HG02973 (cell line): ENCODE data around the gene GALNT17.
"Not testable (repeated sequence)": the region's sequence is repeated elsewhere in the genome, so short reads cannot be mapped to it uniquely, and the experiment has no call there.

ENCODE experiments used
- ATAC-seq: cut with Tn5 transposase; IDR thresholded peaks from one replicate; pipeline ENCODE4 v1.9.1; 2021; ENCODE audit warnings: moderate library complexity; ENCODE audit not compliant: unreplicated experiment

GALNT17 gene

DNA sequence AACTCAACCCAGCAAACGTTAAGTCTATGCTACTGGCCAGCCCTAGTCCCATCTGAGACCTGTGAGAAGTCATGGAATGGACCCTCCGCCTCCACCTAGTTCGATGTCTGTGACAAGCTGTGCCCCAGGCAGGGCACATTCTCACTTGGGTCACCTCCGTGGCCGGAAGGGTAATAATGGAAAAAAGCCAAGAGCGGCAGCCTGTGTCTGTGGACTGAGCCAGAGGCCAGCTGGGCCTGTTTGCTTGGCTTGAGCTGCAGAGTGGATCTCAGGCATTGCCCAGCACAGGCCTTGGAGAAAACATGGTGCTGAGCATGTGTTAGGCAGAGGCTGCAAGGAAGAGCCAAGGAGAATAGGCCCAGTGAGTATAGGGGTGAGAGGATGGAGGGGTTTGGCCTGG is 97.8 kb downstream of the GALNT17 start:
- no peak for ATAC-seq

DNA sequence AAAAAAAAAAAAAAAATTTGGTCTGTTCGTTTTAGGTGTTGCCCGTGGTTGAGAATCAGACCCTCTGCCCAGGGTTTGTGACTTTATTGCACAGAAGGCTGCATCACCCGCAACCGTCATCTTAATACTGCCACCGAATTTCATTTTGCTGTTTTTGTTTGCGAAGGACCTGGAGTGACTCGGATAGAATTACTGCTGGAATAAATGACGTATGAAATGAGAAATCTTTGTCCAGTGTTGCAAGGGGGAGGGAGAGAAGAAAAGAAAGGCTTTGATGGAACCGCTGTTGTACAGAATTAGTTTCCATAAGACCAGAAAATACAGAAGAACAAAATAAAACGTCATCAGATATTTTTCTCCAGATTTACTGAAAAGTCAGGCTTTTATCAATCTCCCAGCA is 103.3 kb downstream of the GALNT17 start:
- no peak for ATAC-seq

DNA sequence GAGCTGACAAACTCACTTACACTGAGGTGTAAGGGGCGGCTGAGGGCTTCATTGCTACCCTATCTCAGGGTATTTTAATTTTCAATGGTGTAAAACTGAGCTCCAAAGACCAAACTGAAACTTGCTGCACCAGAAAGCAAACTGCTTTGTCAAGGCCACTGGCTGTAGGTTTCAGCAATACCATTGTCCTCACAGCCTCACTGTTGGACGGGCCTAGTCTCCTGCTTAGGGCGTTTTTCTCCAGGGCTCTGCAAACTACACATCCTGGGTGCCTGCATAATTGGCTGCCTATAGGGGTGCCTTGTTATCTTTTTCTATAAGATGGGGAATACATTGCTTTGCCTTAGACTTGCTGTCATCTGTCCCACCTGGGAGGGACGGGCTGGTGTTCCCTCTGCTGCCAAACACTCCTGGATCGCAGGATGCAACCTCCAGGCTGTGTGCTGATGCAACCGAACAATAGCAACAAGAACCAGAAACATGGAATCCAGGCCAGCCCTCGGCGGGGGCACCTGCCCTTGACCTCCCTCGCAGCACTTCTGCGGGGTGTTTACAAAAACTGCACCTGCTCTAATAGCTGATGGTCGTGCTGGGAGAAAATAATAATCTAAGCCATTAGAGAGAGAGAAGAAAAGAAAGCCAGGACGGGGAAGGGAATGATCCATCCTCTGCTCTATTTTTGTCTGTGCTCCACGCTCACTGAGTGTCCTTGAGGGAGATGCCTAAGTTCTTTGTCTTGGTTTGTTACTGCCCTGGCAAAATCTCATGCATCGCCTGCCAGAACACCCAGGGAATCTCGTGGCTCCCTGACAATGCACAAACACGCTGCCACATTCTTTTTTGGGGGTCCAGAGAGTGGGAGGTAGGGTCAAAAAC is 104.5 kb downstream of the GALNT17 start:
- ATAC-seq, result no peak

DNA sequence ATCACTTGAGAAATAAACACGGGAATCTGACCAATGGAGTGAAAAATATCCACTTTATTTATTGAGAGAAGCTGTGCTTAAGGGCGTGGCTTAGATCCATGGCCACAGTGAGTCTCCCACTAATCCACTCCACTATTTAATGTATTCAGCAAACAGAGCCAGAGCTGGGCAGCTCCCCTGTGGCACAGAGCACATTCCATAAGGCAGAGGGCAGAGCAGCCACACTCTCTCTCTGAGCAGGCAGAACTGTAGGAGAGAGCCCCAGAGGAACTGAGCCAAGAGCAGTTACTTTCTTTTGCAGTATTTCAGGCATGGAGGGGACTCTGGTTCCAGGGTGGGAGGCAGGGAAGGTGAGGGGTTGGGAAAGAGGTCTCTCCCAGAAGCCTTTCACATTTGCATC is 106.0 kb downstream of the GALNT17 start:
- ATAC-seq, result no peak

DNA sequence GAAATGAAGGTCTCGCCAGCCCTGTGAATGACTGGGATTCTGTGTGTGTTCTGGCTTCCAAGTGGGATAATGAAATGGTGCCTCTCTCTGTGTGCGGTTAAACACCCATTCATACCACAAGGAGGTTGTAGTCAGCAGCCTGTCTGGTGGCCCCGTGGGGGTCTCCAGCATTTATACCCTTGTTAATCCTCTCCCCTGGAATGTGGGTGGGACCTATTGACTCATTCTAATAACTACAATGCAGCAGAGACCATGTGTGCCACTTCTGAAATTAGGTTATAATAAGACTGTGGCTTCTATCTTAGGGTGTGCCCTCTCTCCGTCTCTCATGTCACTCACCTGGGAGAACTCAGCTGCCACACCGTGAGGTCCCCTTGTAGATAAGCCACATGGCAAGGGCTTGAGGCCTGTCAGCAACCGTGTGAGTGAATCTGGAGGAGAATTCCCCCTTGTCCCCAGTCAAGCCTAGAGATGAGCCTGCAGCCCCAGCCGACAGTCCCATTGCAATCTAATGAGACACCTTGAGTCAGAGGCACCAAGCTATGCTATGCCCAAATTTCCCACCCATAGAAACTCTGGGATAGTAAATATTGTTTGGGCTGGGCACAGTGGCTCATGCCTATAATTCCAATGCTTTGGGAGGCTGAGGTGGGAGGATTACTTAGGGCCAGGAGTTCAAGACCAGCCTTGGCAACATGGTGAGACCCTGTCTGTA is 106.8 kb downstream of the GALNT17 start:
- no peak for ATAC-seq

DNA sequence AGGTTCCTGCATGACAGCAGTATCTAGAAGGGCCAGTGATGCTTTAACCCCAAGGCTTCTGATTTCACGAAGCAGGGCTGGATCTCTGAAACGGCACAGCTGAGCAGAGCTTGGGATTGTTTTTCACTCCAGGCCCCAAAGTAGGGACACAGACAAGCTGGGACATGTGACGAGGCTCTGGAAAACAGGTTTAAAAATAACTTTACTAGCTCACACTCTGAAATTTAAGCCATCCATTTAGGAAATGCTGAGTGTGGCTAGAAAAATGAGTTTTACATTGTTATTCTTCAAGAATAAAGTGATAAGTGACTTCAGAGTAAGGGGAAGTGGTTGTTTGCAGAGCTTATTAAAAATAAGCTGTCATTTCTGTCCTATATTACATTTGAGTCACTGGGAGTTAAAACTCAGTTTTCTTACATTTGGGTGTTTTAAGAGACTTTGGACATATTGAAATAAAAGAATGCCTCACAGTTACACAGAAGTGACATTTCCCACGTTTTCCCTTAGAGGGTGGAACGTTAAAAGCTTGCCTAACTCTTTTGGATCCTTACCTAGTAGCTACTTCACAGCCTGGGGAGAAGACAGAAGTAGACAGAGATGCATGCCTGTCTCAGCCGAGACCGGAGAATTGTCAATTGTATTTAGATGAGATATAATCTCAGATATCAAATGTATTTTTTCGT is 107.8 kb downstream of the GALNT17 start:
- ATAC-seq, result no peak

DNA sequence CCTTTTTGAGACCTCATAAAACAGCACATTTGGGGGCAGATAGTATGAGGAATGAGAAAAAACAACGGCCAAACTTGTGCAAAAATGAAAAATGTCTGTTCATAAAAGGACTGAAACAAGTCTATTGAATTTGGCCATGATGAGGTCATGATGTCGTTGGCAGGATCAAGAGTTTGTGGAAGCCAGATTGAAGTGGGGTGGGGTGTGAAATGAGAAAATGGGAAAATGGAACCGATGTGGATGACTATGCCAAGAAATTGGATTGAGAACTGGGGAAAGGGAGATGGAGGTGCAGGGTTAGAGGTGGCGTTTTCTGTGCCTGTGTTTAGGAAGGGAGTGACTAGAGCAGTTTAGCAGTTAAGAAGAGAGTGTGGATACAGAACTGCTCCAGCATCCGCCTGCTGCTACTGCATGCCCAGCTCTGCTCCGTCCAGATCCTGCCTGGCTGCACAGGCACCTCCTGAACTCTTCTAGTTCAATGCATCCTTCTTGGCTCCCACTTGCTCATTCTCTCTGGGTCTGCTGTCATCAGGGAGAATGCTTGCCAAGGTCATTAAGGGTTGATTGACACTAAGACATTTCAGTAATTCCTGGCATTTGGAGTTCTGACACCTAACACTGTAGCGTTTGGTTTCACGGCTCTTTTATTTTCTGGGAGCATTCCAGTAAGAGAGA is 111.9 kb downstream of the GALNT17 start:
- ATAC-seq, result no peak

DNA sequence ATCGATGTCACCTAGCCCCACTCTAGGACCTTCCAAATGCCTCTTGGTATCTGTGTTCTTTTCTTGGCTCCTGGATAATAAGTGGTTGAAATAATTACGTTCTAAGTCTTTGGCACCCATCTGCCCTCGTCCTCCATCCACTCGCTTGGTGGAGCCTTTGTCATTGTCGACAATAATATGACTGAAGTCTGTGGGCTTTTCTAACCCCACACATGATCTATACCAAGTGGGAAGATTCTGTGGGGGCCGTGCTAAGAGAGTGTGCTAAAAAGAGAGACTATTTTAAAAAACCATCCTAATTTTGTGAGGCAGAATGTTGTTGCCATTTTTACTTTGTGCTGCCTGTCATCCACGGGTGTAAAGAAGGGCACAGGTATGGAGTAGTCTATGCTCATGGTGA is 113.1 kb downstream of the GALNT17 start:
- no peak for ATAC-seq

DNA sequence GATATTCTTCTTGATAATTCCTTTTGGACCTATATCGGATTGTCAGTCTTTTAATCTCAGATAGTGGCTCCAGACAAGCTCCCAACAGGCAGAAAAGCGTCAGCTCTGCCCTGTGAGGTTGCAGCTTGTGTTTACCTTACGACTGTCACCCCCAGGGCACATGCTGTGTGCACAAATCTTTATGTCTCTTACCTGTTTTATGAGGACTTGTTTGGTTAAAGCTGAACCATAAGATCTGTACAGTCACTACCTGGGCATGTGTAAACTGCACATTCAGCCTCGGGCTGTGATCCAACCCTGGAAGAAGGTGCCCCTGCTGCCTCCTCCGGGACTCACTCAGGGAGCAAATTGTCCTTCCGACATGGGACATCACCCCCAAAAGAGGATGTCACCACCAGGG is 119.8 kb downstream of the GALNT17 start:
- ATAC-seq, result no peak

DNA sequence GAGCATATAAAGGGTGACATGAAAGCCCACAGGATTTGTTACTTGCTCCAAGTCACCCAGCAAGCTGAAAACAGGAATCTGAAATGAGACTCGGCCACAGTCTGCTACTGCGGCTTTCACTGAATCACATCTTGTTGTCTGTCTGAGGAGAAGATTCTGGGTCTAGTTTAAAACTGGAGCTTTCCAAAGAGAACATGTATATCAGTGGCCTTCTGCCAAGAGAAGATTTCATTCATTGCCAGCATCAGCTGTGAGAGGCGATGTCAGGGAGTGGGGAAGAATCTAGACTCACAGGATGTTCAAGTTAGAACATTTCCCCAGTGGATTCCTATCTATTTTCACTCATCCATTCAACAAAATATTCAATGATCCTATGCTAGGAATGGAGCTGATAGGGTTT is 122.8 kb downstream of the GALNT17 start:
- no peak for ATAC-seq

DNA sequence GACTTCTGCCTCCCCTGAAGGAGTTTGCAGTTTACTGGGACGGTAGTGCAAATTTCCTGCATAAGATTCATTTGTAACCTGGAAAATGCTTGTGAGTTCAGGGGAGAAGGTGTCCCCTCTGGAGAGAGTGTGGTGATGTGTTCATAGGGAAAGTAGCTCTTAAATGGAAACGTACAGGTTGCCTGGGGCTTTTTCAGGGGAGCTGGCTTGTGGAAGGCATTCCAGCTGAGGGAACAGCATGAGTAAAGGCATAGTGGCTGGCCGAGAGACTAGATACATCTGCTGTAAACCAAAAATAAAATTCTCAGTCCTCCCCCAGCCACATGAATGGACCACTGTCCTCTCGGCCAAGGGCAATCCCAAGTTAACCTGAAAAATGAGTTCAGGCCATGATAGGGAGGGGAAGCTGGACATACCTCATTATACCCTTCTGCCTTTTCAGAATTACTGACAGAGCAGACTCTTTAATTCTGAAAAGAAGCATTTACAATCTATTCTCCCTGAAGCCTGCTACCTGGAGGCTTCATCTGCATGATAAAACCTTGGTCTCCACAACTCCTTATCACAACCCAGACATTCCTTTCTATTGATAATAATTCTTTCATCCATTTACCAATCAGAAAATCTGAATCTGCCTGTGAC is 123.7 kb downstream of the GALNT17 start:
- no peak for ATAC-seq

DNA sequence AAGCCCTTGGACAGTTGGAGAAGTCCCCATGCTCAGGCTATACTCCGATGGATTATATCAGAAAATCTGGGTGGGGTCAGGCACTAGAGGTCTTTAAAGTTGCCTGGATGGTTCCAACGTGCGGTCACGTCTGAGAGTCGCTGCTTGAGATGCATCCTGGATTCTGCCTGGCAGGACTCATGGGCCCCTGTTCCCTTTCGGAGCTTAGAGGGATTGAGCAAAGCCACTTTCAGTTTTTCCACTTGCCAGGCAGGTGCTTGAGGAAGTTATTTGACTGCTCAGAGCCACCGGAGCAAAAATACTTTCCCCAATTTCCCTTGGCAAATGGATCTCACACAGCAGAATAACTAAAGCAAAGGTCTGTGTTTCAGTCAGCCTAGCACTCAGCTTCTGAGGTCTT is 129.1 kb downstream of the GALNT17 start:
- no peak for ATAC-seq

DNA sequence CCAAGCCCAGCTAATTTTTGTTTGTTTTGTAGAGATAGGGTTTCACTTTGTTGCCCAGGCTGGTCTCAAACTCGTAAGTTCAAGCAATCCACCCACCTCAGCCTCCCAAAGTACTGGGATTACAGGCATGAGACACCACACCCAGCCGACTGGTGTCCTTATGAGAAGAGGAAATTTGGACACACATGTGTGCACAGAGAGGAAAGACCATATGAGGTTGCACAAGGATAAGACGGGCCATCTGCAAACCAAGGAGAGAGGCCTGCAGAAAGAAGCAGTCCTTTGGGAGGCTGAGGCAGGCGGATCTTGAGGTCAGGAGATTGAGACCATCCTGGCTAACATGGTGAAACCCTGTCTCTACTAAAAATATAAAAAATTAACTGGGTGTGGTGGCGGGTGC is 130.9 kb downstream of the GALNT17 start:
- ATAC-seq, result not testable (repeated sequence)

DNA sequence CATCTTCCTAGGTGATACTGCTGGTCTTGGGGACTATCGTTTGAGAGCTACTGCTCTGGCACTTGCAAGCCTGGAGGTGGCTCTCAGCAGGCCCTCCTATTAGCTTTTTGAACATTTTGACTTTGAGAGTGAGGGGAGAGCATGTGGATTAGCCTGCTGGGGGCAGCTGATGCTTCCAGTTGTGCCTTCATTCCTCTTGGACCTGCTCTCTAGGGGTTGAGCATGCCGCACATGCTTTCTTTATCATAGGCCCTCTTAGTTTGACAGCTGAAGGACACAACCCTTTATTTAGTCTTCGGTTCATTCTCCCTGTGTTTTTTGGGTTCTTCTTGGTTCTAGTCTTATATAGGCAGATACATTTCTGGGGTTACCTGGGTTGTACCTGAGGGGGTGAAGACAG is 132.1 kb downstream of the GALNT17 start:
- no peak for ATAC-seq

DNA sequence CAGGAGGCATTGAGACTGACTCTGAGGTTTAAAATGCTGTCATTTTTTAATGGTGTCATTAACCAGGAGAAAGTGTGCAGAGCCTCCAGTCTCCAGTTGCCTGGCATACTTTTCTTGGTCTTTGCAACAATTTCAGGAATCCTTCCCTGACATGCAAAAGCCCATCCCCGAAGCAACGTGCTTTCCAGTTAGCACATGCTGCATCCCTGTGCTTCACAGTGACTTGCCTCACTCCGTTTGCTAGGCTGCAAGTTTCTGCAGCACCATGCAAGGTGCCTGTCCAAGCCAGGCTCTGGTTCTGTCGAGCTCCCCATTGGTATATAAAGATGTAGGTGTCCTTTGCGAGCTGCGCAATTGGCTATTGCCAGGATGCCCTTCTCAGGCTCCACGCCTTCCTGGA is 135.0 kb downstream of the GALNT17 start:
- ATAC-seq, result no peak

DNA sequence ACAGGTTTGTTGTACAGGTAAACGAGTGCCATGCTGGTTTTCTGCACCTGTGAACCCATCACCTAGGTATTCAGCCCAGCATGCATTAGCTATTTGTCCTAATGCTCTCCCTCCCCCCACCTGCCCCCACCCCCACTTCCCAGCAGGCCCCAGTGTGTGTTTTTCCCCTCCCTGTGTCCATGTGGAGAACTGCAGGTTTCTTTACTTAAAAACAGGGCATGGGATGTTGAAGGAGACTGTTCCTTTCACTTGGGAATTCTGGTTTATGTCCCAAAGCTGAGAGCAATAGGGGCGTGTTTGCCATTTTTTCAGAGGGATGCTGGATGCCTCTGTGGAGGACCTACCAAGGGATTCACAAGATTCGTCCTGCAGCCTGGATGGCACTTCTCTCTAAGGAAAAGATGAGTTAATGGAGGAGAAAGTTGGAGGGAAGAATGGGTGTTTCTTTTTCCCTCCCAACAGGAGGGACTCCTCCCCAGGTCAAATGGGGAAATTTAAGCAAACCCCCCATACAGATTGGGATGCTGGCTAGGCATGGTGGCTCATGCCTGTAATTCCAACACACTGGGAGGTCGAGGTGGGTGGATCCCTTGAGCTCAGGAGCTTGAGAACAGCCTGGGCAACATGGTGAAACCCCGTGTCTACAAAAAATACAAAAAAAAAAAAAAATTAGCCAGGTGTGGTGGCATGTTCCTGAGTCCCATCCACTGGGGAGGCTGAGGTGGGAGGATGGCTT is 136.0 kb downstream of the GALNT17 start:
- ATAC-seq, result no peak

DNA sequence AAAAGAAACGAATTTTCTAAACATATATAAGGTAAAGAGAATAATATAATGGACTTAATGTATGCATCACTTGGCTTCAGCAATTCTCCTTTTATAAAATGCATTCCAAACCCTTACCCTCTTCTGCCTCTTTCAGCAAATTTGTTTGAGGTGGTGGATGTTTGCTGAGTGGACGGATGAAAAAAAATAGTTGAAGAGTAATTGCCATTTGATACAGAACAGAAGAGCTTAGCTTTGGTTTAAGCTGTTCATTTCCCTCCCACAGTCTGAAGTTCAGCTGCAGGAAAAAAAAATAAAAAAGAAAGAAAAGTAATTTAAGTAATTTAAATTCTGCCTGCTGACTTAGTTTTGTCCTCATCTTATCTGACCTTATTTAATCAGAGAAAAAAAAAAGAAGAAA is 138.6 kb downstream of the GALNT17 start:
- ATAC-seq, result no peak

DNA sequence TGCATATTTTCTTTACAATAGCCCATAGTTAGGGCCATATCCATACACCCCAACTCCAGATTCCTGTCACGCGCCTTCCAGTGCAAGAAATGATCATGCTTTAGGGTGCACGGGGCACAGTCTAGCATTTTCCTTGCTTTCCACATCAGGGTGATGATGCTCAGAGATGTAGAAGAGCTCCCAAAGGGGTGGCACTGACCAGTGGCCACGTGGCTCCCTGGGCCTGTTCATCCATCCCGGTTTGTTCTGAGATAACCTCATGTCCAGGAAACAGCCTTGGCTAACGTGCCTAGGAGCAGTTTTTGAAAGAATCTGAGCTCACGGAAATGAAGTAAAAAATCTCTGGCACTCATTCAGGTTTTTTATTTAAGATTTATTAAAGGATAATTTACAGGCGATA is 139.3 kb downstream of the GALNT17 start:
- no peak for ATAC-seq

DNA sequence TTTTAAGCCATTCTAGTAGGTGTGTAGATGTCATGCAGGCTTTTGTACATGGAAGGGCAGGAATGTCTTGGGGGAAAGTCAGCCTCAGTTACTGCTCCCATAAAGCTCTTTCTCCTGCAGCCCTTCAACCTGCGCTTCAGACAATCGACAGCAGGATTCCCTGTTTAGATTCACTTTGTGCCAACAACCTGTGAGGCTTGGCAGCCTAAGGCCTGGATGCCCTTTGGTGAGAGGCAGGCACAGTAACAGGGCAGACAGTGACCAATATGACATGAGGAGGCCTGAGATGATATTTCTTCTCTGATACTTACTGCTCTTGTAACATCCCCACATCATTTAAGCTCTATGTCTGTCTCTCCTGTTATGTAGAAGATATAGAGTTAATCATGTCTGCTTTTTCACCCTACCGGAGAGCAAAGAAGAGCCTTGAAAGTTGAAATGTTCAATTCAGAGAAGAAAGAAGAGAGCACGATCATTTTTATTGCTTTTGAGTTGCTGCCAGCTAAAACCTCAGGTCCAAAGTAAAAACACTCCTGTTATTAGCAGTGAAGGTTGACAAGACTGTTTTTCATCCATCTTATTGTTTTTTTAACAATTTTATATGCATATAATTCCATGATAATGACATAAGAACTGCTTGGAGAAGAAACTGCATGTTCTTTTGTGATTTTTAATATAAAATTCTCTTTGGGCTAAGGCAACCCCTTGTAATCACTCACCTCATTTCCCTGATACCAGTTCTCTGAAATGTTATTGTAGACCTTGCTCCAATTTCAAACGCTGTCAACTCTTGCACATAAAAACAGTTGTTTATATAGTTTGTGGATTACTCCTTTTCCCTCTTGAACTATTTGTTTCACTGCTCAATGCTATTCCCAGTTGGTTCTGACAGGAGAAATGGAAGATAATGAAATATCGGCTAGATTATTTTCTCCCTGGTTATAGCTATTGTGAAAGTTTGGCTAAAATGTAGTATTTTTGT is 140.9 kb downstream of the GALNT17 start:
- ATAC-seq, result no peak
